Gastroesophageal sphincter (tissue), 3 donors: ENCODE results near the gene HHAT.

Experiments used
- CTCF ChIP-seq, 4 experiments: fragments of 200-600 bp in 2 of 4; fragments of 450-650 bp in 2 of 4; sonication (generic) in 1 of 4; IDR thresholded peaks; one replicate each; pipeline ENCODE4 v1.5.1; 2017 to 2019; ENCODE audit warnings: antibody characterized with exemption in 4 of 4, mild to moderate bottlenecking in 2 of 4, moderate library complexity in 2 of 4
- EP300 ChIP-seq: sonication (generic); formaldehyde crosslinking; IDR thresholded peaks from one replicate; pipeline ENCODE4 v1.6.1; 2017; ENCODE audit warnings: antibody characterized with exemption, mild to moderate bottlenecking
- POLR2A ChIP-seq, 2 donors: fragments of 450-650 bp; IDR thresholded peaks; one replicate each; pipeline ENCODE4 v1.6.1; 2017; ENCODE audit warnings: antibody characterized with exemption in 2 of 2, mild to moderate bottlenecking in 2 of 2, moderate library complexity in 1 of 2

GRCh38 chr1:210654176-210654981 lies 325.7 kb downstream of the HHAT start:
- TF ChIP-seq CTCF (IDR thresholded peaks at IDR 0.05), result no peak
- TF ChIP-seq POLR2A (IDR thresholded peaks at IDR 0.05), result no peak
- no peak for TF ChIP-seq EP300
